Measurements from ENCODE around the gene CAMSAP2.

GRCh38 chr1:200751717-200752116 lies 13.0 kb downstream of the CAMSAP2 start:
- TF ChIP-seq GATA2 (IDR thresholded peaks at IDR 0.05; ENCODE audit: low read depth, low read length) (no peak), GATA3 (IDR thresholded peaks at IDR 0.05; ENCODE audit: low read depth, low read length) (no peak)
